HG02885 (cell line): ENCODE results near the gene SLC37A2.
A peak's percentile ranks its signal among the peaks of the same experiment; 100 is the strongest.
"Not testable (repeated sequence)": the region's sequence is repeated elsewhere in the genome, so short reads cannot be mapped to it uniquely, and the experiment has no call there.

Experiments used
- ATAC-seq: cut with Tn5 transposase; IDR thresholded peaks from one replicate; pipeline ENCODE4 v1.9.1; 2021; ENCODE audit warnings: mild to moderate bottlenecking; ENCODE audit not compliant: unreplicated experiment, poor library complexity

Gene SLC37A2

DNA sequence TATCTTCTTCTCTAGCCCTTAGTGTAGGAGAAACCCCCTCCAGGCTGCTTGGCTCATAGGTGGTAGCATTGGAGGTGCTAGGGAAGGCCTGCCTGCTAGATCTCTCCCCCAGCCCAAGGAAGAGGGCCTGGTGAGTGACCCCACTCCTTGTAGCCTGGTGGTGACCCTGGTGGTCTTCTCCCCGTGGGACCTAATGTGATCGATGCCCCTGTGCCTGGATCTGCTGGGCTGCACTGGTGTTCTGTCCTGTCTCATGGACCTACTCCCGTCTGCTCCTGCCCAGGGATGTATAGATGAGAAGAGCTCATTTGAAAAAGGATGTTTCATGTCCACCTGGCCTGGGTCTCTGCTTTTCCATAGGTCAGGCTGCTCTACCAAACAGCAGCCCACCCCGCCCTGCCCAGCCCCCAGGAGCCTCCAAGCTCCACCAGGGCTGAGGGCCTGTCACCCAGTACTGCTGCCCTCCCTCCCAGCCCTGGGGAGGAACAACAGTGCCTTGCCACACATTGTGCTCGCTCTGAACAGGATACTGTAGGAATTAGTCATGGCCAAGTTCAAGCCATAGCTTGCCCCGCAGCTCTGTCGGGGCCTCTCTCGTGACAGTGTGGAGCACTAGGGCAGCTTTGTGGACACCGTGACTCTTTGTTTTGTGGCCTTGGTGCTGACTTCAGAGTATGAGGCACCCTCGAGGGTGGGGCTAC lies 19.7 kb downstream of the SLC37A2 start:
- no peak for ATAC-seq

DNA sequence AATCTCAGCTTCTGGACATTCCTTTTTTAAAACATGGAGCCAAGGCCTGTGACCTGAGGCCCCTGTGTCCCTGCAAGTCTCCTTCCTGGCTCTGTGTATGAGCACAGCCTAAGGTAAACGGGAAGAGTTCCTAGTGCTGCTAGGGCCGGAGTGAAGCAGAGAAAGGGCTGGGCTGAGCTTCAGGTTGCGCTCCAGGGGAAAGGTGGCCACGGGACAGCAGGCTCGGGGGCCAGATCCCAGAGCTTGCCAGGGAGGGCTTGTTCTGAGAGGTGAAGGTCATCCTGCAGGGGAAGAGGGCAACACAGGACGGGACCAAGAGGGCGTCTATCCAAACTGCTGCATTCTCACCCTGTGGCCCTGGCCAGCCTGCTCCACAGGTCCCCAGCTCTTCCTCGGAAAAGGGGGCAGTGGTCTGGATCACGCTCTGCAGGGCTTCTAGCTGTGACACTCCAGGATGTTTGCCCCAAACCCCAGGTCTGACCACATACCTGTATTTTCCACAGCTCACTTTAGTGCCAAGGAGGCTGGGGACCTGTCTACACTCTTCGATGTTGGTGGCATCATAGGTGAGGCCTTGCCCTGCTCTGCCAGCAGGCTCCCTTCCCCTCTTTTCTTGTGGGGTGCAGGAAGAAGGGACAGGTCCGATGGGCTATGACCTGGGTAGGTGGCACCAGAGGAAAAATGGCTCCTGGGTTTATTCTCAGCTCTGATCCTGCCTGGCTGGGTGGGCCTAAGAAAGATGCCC lies 20.4 kb downstream of the SLC37A2 start:
- ATAC-seq, result no peak

DNA sequence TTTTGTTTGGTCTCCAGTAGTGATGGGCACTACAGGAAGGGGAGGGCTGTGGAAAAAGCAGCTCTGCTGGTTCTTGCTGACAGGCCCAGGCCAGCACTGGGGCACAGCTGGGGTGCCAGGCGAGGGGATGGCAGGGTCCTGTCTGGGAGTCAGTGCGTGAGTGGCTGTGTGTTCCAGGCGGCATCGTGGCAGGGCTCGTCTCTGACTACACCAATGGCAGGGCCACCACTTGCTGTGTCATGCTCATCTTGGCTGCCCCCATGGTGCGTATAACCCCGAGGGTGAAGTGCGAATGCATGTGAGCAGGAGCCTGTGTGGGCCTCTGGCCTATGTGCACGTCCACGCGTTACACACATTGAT lies 20.9 kb downstream of the SLC37A2 start:
- ATAC-seq, result no peak

DNA sequence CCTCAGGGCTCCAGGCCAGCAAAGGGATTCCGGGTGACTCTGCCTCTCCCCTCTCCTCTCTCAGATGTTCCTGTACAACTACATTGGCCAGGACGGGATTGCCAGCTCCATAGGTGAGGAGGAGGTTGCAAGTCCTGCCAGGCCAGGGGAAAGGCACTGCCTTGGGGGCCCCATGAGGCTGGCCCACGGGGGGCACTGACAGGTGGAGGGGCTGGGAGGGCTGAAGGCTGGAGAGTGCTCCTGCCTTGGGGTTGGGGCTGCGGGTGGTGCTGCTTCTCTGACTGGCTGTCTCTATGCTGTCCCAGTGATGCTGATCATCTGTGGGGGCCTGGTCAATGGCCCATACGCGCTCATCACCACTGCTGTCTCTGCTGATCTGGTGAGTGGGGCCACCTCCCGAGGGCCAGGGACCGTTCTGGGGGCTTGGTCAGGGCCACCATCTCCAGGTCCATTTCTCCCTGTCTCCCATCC lies 21.7 kb downstream of the SLC37A2 start:
- ATAC-seq, result no peak

DNA sequence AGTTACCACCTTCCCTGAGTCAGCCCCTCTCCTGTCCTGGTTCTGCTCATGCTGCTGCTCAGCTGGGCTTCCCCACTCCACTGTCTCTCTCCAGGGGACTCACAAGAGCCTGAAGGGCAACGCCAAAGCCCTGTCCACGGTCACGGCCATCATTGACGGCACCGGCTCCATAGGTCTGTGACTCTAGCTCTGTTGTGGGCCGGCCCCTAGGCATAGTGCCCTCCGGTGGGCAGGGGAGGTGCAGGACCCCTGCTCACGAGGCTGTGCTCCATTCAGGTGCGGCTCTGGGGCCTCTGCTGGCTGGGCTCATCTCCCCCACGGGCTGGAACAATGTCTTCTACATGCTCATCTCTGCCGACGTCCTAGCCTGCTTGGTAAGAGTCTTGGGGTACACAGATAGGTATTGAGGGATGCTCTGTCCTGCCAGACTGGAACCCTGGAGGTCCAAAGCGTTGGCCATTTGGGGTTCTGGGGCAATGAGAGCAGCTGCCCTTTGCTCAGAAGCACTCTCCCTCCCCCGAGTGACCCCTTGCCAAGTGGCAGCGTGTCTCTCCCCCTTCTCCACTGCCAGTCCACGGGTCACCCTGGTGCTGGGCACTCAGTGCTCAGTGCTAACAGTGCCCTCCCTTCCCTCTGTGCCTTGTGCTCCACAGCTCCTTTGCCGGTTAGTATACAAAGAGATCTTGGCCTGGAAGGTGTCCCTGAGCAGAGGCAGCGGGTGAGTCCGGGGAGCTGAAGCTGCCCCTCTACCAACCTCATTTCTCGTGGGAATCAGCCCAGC lies 22.4 kb downstream of the SLC37A2 start:
- ATAC-seq, result no peak

DNA sequence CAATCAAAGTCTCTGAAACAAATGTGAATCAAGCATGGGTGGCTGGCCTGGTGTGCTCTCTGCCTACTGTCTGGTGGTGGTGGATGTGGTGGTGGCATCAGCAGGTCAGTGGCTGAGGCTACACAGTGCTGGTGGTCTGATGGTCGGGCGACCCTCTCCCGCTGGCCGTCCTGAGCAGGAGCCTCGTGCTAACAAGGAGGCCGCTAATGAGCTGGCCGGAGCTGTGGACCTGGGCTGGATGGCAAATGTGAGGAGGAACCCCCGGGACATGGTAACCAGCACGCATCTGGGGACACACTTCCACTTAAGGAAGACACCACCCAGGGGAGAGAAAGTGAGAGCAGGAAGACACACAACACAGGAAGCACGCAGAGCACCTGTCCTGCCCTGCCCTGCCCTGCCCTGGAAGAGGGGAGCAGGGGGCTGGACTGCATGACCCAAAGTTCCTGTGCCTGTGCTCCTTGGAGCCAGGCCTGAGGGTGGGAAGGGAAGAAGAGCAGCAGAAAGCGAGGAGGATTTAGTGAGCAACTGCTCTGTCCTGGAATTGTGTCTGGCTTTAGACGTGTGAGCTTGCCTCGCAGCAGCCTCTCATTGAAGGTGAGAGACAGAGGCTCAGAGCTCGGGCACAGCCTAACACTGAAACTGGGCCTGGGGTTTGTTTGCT lies 23.7 kb downstream of the SLC37A2 start:
- no peak for ATAC-seq

DNA sequence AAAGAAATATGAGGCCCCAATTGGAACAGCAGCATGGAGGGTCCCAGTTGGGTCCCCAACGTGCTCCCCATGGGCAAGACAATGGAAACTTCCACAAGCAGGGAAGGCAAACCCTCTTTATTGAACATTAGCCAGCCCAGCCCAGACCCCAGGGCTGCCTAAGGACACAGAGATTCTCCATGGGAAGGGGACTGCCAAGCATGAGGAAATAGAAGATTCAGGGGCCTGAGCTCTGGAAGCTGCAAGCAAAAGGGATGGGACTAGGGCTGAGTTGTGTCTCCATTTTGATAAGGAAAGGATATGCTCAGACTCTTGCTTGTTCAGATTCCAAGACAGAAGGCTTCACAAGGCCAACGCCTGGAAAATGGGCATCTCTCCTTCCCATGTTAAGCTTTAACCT lies 25.0 kb downstream of the SLC37A2 start:
- ATAC-seq, result no peak

DNA sequence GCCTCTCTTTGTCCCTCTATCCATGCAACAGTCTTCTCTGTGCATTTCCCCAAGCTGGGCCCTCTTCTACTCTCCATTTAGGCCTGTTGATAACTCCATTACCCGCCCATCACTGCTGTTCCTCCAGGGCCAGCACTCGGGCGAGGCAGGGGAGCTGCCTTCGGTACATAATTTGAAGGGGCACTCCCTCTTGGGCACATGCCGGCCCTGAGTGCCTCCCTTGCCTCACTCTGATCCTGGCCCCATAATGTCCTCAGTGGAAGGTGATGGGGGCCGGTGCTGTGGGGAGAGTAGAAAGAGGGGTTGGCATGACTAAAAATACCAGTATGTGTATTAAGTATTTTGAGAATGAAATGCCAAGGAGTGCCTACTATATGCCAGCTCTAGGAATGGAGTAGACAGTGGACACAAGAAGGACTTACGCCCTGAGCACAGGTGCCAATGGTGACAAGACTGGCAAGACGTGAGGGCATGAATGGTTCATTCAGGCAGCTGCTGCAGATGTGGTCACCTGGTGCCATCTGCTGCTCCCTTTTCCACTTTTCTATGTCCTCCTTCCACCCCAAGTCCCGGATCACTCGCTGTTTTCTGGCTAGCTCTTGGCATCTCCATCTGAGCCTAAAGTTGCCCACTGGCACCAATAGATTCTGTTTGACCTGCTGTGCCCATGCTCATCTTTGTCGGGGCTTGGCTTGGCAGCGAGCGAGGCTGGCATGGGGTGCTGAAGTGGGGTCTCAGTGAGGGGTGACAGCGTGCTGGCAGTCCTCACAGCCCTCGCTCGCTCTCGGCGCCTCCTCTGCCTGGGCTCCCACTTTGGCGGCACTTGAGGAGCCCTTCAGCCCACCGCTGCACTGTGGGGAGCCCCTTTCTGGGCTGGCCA lies 25.7 kb downstream of the SLC37A2 start:
- ATAC-seq, result no peak

DNA sequence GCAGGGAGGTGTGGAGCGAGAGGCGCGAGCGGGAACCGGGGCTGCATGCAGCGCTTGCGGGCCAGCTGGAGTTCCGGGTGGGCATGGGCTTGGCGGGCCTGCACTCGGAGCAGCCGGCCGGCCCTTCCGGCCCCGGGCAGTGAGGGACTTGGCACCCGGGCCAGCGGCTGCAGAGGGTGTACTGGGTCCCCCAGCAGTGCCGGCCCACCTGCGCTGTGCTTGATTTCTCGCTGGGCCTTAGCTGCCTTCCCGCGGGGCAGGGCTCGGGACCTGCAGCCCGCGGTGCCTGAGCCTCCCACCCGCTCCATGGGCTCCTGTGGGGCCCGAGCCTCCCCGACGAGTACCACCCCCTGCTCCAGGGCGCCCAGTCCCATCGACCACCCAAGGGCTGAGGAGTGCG lies 26.4 kb downstream of the SLC37A2 start:
- ATAC-seq, result not testable (repeated sequence)

DNA sequence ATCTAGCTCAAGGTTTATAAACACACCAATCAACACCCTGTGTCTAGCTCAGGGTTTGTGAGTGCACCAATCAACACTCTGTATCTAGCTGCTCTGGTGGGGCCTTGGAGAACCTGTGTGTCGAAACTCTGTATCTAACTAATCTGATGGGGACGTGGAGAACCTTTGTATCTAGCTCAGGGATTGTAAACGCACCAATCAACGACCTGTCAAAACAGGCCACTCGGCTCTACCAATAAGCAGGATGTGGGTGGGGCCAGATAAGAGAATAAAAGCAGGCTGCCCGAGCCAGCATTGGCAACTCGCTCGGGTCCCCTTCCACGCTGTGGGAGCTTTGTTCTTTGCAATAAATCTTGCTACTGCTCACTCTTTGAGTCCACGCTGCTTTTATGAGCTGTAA lies 27.0 kb downstream of the SLC37A2 start:
- not testable (repeated sequence) for ATAC-seq

DNA sequence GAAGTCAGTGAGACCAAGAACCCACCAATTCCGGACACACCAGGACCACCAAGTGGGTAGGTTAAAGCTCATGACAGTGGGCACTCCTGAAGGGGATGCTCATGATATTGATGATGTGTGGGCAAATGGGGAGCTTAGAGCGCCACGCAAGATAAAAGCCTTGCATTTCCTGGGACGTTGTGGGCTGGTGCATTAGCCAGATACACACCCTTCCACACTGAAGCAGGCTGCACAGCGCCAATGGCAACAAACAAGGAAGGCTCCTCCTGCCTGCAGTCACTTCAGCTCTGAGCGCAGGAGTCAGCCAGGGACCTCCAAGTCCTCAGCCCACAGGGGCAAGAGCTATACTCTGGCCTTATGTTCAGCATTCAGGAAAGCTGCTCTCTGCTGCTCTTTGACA lies 27.7 kb downstream of the SLC37A2 start:
- ATAC-seq, result peak; percentile 11

DNA sequence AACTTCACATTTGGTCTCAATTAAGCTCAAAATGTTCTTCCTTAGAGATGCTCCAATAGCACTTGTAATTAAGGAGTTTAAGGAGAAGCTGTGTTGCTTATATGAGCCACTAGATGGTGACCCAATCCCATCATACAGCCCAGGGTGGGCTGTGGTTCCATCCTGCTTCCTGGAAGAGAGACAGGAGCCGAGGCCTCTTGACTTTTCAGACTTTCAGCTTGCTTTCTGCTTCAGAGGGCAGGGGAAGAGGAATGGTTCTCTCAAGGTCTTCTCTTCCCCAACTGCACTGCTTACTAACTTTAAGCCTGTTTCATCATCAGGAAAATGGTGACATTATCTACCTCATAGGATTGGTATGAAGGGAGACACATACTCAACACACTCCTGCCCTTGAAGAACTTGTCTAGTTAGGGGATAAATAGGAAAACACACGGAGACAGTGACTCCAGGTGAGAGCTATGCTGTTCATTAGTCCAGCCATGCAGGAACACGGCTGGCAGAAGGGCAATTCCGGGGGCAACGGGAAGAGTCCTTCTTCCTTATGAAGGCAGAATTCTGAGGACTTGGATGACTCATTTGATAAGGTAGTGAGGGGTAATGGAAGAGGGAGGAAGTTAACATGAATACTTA lies 28.3 kb downstream of the SLC37A2 start:
- ATAC-seq, result peak; percentile 44

DNA sequence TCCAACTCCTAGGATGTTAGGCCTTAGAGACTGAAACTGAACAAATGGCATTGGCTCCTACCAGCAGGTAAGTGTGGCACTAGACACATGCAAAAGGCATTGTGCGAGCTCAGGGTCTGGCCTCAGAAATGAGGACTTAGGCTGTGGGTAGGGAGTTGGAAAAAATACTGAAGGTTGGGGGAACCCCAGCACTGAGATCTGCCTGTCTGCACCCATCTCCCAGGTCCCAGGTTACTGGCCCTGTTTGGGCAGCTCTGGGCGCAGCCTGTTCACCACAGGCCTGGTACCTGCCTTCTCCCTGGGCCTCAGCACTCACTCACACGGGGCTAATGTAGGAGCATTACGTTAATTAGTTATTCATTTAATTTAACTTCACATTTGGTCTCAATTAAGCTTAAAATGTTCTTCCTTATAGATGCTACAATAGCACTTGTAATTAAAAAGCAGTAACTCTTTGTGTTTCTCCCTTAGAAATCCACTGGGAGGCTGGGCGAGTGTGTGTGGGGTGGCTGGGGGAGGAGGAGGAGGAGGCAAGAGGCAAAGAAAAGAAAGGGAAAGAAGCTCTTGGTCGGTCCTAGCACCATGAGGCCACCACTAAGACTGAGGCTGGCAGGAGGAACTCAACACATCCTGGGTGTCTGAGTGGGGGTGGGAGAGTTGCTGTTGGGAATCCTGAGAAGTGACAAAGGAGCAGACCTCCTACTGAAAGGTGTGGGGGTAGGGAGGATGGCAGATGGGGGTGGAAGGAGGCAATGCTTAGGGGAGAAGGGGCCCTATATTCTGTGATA lies 29.0 kb downstream of the SLC37A2 start:
- ATAC-seq, result no peak

DNA sequence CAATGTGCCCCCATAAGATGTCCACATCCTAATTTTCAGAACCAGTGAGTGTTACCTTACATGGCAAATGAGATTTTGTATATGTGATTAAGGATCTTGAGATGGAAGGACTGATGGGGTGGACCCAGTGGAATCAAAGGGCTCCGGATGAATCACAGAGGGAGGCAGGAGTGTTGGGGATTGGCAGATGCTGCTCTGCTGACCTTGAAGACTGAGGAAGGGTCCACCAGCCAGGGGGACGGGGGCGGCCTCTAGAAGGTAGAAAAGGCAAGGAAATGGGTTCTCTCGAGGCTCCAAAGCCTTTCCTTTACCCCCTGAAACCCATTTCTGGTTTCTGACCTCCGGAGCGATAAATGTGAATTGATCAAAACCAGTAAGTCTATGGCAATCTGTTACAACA lies 29.6 kb downstream of the SLC37A2 start:
- no peak for ATAC-seq

DNA sequence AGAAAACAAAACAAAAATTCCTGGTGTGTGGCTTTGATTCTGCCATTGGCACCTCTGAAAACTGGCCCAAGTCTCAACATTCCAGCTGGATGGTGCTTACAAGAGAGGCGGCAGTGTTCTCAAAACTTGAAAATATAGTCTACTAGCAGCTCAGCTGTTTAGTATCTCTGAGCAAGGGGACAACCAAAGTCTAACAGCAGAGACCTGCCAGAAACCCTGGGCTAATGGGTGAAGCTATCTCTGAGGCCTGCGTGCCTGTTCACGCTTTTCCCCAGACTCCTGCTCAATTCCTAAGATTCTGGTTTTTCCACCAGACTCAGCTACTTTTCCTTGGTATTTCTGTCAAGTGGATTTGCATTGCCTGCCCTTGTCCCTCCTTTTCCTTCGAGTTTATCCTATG lies 30.4 kb downstream of the SLC37A2 start:
- no peak for ATAC-seq

DNA sequence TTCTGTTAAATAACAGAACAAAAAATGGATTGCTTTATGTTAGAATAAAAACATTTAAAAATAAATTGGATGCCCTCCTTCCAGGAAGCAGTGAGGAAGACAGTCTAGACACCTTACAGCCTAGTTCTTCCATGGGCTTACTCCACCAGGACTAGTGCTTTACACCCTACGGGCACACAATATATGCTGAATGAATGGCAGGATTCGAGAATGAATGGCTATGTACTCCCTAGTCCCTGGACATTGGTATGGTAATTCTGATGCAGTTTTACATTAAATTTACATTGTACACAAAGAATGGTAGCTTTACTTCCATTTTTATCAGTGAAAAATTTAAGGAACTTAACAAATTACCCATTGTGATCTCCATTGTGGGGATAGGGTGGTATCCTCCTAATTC lies 31.6 kb downstream of the SLC37A2 start:
- ATAC-seq, result no peak

DNA sequence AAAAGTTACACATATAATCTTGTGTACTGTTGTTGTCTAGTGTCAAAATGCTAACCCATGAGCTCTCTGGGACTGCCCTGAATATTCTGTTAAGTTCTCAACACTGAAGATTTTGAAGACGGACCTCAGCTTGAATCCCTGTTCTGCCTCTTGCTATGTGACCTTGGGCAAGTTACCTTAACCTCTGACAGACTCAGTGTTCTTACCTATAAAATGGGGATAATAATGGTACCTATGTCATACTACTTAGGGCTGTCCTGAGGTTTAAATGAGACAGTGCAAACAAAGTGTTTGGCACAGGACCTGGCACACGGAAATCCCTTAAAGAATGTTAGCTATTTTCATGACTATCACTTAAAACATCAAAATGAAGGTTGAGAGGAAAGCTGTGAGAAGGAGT lies 37.0 kb downstream of the SLC37A2 start:
- no peak for ATAC-seq

DNA sequence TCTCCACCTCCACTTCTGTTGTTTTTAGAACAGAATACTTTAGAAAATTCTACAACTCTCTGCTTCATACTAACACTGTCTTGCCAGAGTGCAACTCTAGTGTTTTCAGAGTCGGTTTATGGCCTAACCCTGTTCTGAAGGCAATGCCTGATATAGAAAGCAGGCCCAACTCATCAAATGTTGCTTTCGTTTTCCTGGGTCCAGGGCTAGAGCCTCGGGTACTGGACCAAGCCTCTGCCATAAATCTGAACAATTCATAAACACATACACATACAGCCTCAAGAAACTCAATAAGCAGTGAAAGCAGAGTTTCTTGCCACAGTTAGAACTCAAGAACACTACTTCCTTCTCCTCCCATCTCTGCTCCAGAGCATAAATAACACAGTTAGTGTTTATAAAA lies 38.5 kb downstream of the SLC37A2 start:
- ATAC-seq, result no peak

DNA sequence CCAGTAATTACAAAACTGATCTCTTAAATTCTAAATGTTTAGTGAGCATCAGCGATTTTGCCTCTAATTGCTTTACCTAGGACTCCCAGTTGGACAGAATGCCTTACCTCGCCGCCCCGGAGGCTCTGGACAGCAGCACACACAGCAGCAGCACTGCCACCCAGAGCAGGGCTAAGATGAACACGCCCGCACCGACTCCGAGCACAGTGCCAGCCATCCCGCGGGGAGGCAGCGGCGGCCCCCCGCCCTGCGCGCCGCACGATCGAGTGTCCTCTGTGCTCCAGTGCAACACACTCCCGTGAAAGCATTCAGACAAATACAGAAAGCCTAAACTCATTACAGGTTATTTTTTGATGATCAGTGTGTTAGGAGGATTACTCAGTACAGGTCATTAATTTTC lies 38.9 kb downstream of the SLC37A2 start:
- ATAC-seq, result no peak
